Liver (tissue), 9 donors: ENCODE results near the gene DZIP1L. TPM values are rescaled to one million over a fixed set of nuclear protein-coding genes. Genes with fewer than 3 reads are reported as not detected.

ENCODE experiments used
- DNase-seq: peaks from one replicate; pipeline ENCODE4 v3.0.0-alpha.2; 2017; ENCODE audit warnings: low spot score
- H3K27ac ChIP-seq, 2 donors: one replicate each; pipeline ENCODE4 v1.7.0; 2013; ENCODE audit warnings: inconsistent platforms in 2 of 2, low read length in 2 of 2, control low read depth in 1 of 2, low read depth in 1 of 2, mild to moderate bottlenecking in 1 of 2
- H3K27me3 ChIP-seq, 4 donors: one replicate each; pipeline versions ENCODE4 v1.6.1 to v1.7.0; 2013; ENCODE audit warnings: low read length in 3 of 4, inconsistent platforms in 1 of 4, mild to moderate bottlenecking in 1 of 4, moderate library complexity in 1 of 4; ENCODE audit not compliant: control insufficient read depth in 4 of 4, insufficient read depth in 4 of 4
- H3K36me3 ChIP-seq, 4 donors: one replicate each; pipeline versions ENCODE4 v1.6.1 to v1.7.0; 2013; ENCODE audit warnings: low read length in 3 of 4, mild to moderate bottlenecking in 3 of 4, low read depth in 1 of 4, moderate library complexity in 1 of 4; ENCODE audit not compliant: control insufficient read depth in 4 of 4, insufficient read depth in 3 of 4
- H3K4me1 ChIP-seq, 4 donors: one replicate each; pipeline versions ENCODE4 v1.6.1 to v1.7.0; 2013; ENCODE audit warnings: low read length in 3 of 4, mild to moderate bottlenecking in 3 of 4, moderate library complexity in 1 of 4; ENCODE audit not compliant: control insufficient read depth in 4 of 4, insufficient read depth in 4 of 4
- H3K4me3 ChIP-seq, 3 donors: one replicate each; pipeline versions ENCODE4 v1.6.1 to v1.7.0; 2013; ENCODE audit warnings: low read length in 3 of 3, control low read depth in 1 of 3, low read depth in 1 of 3, mild to moderate bottlenecking in 1 of 3
- H3K9ac ChIP-seq, 2 donors: one replicate each; pipeline ENCODE4 v1.7.0; 2013; ENCODE audit warnings: low read length in 2 of 2, mild to moderate bottlenecking in 2 of 2, moderate library complexity in 2 of 2, control low read depth in 1 of 2, low read depth in 1 of 2
- H3K9me3 ChIP-seq, 4 donors: one replicate each; pipeline versions ENCODE4 v1.6.1 to v1.7.0; 2013; ENCODE audit warnings: low read length in 3 of 4; ENCODE audit not compliant: control insufficient read depth in 4 of 4
- ATF3 ChIP-seq: IDR thresholded peaks from 2 replicates; pipeline ENCODE4 v1.6.1; 2016; ENCODE audit warnings: antibody characterized with exemption
- CTCF ChIP-seq: fragments of 150-350 bp; IDR thresholded peaks from 2 replicates; pipeline ENCODE4 v1.5.1; 2017; ENCODE audit warnings: improper control_type of control experiment, low read depth, low read length; ENCODE audit not compliant: missing input control
- EGR1 ChIP-seq, 2 donors: IDR thresholded peaks; 2 replicates each; pipeline ENCODE4 v1.6.1; 2016 to 2018; ENCODE audit warnings: antibody characterized with exemption in 2 of 2, low read depth in 2 of 2
- FOXA1 ChIP-seq: IDR thresholded peaks from 2 replicates; pipeline ENCODE4 v1.6.1; 2016; ENCODE audit warnings: antibody characterized with exemption
- HNF4A ChIP-seq, 2 donors: conservative IDR thresholded peaks; 2 replicates each; pipeline ENCODE4 v1.6.1; 2016; ENCODE audit warnings: antibody characterized with exemption in 2 of 2, mild to moderate bottlenecking in 2 of 2
- JUND ChIP-seq, 2 donors: IDR thresholded peaks; 2 replicates each; pipeline ENCODE4 v1.6.1; 2016; ENCODE audit warnings: antibody characterized with exemption in 2 of 2
- NR2F2 ChIP-seq: IDR thresholded peaks from 2 replicates; pipeline ENCODE4 v1.6.1; 2016; ENCODE audit warnings: antibody characterized with exemption
- RAD21 ChIP-seq, 2 donors: IDR thresholded peaks; 2 replicates each; pipeline ENCODE4 v1.6.1; 2016; ENCODE audit warnings: antibody characterized with exemption in 2 of 2, mild to moderate bottlenecking in 2 of 2
- RXRA ChIP-seq, 2 donors: IDR thresholded peaks; 2 replicates each; pipeline ENCODE4 v1.6.1; 2017 to 2018; ENCODE audit warnings: antibody characterized with exemption in 2 of 2, mild to moderate bottlenecking in 1 of 2
- YY1 ChIP-seq: IDR thresholded peaks from 2 replicates; pipeline ENCODE4 v1.6.1; 2016; ENCODE audit warnings: antibody characterized with exemption, mild to moderate bottlenecking
- WGBS: extraction: QIAGEN DNeasy Blood & Tissue Kit; methylation state at CpG from one replicate; pipeline ENCODE4 v1.1.7; 2013; 5-methylcytosine and 5-hydroxymethylcytosine counted together
- polyA plus RNA-seq, 2 donors: library from polyadenylated mRNA; stranded (reverse) in 1 of 2; unstranded in 1 of 2; fragments of 200-250 nt in 1 of 2; fragments of >200 nt in 1 of 2; fragmentation: Nextera tagmentation in 1 of 2; extraction: Ambion mirVana in 1 of 2; gene quantifications; one replicate each; pipeline versions ENCODE4 v1.2.1 to v1.2.3, GENCODE V29; 2013 to 2015
- total RNA-seq, 2 donors: library from RNA; depleted of rRNA; stranded (reverse); fragments of >200 nt; gene quantifications; one replicate each; pipeline ENCODE4 v1.2.3, GENCODE V29; 2014
- TF ChIP-seq, protein P1 (sequence below): IDR thresholded peaks from 2 replicates; pipeline ENCODE4 v1.6.1; 2016; ENCODE audit warnings: antibody characterized with exemption
- donor health status: healthy.
- donor health status: healthy.
- donor health status: healthy.
- donor health status: healthy.
- donor health status: healthy.

DZIP1L gene, protein sequence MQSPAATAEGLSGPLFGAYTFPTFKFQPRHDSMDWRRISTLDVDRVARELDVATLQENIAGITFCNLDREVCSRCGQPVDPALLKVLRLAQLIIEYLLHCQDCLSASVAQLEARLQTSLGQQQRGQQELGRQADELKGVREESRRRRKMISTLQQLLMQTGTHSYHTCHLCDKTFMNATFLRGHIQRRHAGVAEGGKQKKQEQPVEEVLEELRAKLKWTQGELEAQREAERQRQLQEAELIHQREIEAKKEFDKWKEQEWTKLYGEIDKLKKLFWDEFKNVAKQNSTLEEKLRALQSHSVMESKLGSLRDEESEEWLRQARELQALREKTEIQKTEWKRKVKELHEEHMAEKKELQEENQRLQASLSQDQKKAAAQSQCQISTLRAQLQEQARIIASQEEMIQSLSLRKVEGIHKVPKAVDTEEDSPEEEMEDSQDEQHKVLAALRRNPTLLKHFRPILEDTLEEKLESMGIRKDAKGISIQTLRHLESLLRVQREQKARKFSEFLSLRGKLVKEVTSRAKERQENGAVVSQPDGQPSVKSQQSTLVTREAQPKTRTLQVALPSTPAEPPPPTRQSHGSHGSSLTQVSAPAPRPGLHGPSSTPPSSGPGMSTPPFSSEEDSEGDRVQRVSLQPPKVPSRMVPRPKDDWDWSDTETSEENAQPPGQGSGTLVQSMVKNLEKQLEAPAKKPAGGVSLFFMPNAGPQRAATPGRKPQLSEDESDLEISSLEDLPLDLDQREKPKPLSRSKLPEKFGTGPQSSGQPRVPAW
- total RNA-seq (1 to 10 TPM; 1.6 to 5.9 TPM), polyA plus RNA-seq (under 1 TPM; 0.62 to 0.89 TPM)

- H3K36me3 ChIP-seq, result no peaks in the 10 kb centered on the region
- peak within 1 kb of the TSS; percentile 57 to 73 (median 72) for H3K4me3 ChIP-seq
- H3K27ac ChIP-seq, result peak within 1 kb of the TSS; percentile 59 to 65
- peak; percentile 42 for TF ChIP-seq CTCF
- TF ChIP-seq NR2F2, result no peak
- H3K9me3 ChIP-seq, result no peaks in the 10 kb centered on the region
- peak; percentile 46 for DNase-seq
- H3K4me1 ChIP-seq, result peaks cover 0 to 13% (median 6%) of the 10 kb centered on the region in 4 donors
- peaks cover 0 to 2% (median 0%) of the 10 kb centered on the region in 4 donors for H3K27me3 ChIP-seq
- no peak within 1 kb of the TSS for H3K9ac ChIP-seq
- 1% methylated on average over 86 of the region's 86 CpGs for WGBS
These were observed at the start of gene DZIP1L for GRCh38 chr3:138114988-138115971. Gene DZIP1L, minus strand, starts transcription at chr3:138115608. Its CDS starts 11,637 bp downstream, at chr3:138103971.

DNA sequence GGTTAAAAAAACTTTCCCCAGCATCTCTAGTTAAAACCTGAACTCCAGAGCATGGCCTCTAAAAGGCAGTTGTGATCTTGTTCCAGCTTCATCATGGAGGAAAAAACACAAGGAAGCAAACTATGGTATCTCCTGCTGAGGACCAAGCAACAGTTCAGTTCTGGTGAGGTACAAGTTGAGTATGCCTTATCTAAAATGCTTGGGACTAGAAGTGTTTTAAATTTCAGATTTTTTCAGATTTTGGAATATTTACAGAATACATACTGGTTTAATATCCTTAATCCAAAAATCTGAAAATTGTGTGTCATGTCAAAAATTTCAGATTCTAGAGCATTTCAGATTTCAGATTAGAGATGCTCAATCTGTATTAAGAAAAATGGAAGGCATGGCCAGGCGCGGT is 49.7 kb upstream of the DZIP1L start:
- Histone ChIP-seq H3K4me1 (no peaks in the 10 kb centered on the region), H3K27ac (no peak overlapping the region), H3K4me3 (no peak overlapping the region), H3K9ac (no peak overlapping the region), H3K36me3 (peaks cover 8 to 46% (median 39%) of the 10 kb centered on the region in 4 donors), H3K9me3 (no peaks in the 10 kb centered on the region), H3K27me3 (no peaks in the 10 kb centered on the region)
- DNase-seq, result no peak
- 96% methylated on average over 2 of the region's 2 CpGs for WGBS
- TF ChIP-seq ATF3 (no peak), JUND (IDR thresholded peaks at IDR 0.05) (no peak), RXRA (IDR thresholded peaks at IDR 0.05) (no peak), CTCF (no peak)

GRCh38 chr3:138157743-138158142 is 42.3 kb upstream of the DZIP1L start:
- Histone ChIP-seq H3K4me1 (no peaks in the 10 kb centered on the region), H3K9ac (no peak overlapping the region), H3K36me3 (peaks cover 0 to 14% (median 8%) of the 10 kb centered on the region in 4 donors), H3K27me3 (no peaks in the 10 kb centered on the region), H3K27ac (no peak overlapping the region), H3K4me3 (no peak overlapping the region), H3K9me3 (peaks cover 0 to 1% (median 0%) of the 10 kb centered on the region in 4 donors)
- WGBS, result 97% methylated on average over 4 of the region's 4 CpGs
- DNase-seq, result no peak
- TF ChIP-seq FOXA1 (no peak), RAD21 (IDR thresholded peaks at IDR 0.05) (no peak), HNF4A (conservative IDR thresholded peaks at IDR 0.05) (no peak), YY1 (no peak), EGR1 (IDR thresholded peaks at IDR 0.05; ENCODE audit: low read depth in 2 of 2) (no peak), CTCF (no peak), RXRA (IDR thresholded peaks at IDR 0.05) (no peak), NR2F2 (no peak)
- TF ChIP-seq, protein P1, sequence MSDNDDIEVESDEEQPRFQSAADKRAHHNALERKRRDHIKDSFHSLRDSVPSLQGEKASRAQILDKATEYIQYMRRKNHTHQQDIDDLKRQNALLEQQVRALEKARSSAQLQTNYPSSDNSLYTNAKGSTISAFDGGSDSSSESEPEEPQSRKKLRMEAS, result no peak
